PC-9 (cell line): ENCODE measurements around the gene HMGN2. TPM values are rescaled to one million over a fixed set of nuclear protein-coding genes. Genes with fewer than 3 reads are reported as not detected.

ENCODE experiments used
- BruUV-seq: library from RNA; stranded (reverse); fragments of 400-500 nt; replicated peaks from 2 replicates; lab custom pipeline; 2021; lab: Mats Ljungman, UMichigan
- CTCF ChIA-PET: fragments of 300-600 bp; sonication (Branson Sonifier 250); formaldehyde crosslinking; loops from one replicate; lab custom pipeline; 2022; ENCODE audit warnings: antibody characterized with exemption; lab: Charles Lee
- POLR2A ChIA-PET: fragments of 300-600 bp; sonication (Branson Sonifier 250); formaldehyde crosslinking; loops from one replicate; lab custom pipeline; 2022; ENCODE audit warnings: antibody characterized with exemption; ENCODE audit not compliant: unreplicated experiment; lab: Charles Lee
- DNase-seq, 2 experiments: peaks; one replicate each; pipeline versions ENCODE4 v3.0.0 to v3.0.0-alpha.2; 2015 to 2022; ENCODE audit warnings: mixed read lengths in 1 of 2
- H2AFZ ChIP-seq: fragments of 200-600 bp; sonication (generic); 2 replicates; pipeline ENCODE4 v1.8.1; 2017; ENCODE audit warnings: antibody characterized with exemption
- H3F3A ChIP-seq: fragments of 200-600 bp; sonication (generic); 2 replicates; pipeline ENCODE4 v1.8.1; 2017; ENCODE audit warnings: antibody characterized with exemption, mild to moderate bottlenecking, low read depth; ENCODE audit not compliant: insufficient read depth
- H3K27ac ChIP-seq: fragments of 200-600 bp; sonication (generic); 2 replicates; pipeline ENCODE4 v1.6.1; 2016; ENCODE audit warnings: mixed run types
- H3K27me3 ChIP-seq: fragments of 200-600 bp; sonication (generic); 2 replicates; pipeline ENCODE4 v1.6.1; 2016; ENCODE audit warnings: low read depth, mixed run types; ENCODE audit not compliant: insufficient read depth
- H3K36me3 ChIP-seq: fragments of 200-600 bp; sonication (generic); 2 replicates; pipeline ENCODE4 v1.6.1; 2016; ENCODE audit warnings: low read depth, mixed run types
- H3K4me1 ChIP-seq: fragments of 200-600 bp; sonication (generic); replicated peaks from 2 replicates; pipeline ENCODE4 v1.6.1; 2016; ENCODE audit warnings: mixed run types; ENCODE audit not compliant: insufficient read depth
- H3K4me2 ChIP-seq: fragments of 200-600 bp; sonication (generic); 2 replicates; pipeline ENCODE4 v1.6.1; 2017; ENCODE audit warnings: mixed run types
- H3K4me3 ChIP-seq: fragments of 200-600 bp; sonication (generic); 2 replicates; pipeline ENCODE4 v1.6.1; 2016; ENCODE audit warnings: mixed run types
- H3K79me2 ChIP-seq: fragments of 200-600 bp; sonication (generic); 2 replicates; pipeline ENCODE4 v1.6.1; 2017; ENCODE audit warnings: low read depth, mixed run types
- H3K9me2 ChIP-seq: fragments of 200-600 bp; sonication (generic); 2 replicates; pipeline ENCODE4 v1.8.1; 2017; ENCODE audit warnings: mild to moderate bottlenecking; ENCODE audit not compliant: insufficient read depth
- H3K9me3 ChIP-seq: fragments of 200-600 bp; sonication (generic); 2 replicates; pipeline ENCODE4 v1.8.1; 2016; ENCODE audit warnings: low read depth; ENCODE audit not compliant: insufficient read depth
- H4K20me1 ChIP-seq: fragments of 200-600 bp; sonication (generic); 2 replicates; pipeline ENCODE4 v1.8.1; 2017; ENCODE audit not compliant: insufficient read depth
- CTCF ChIP-seq: fragments of 200-600 bp; sonication (generic); conservative IDR thresholded peaks from 2 replicates; pipeline ENCODE4 v1.6.1; 2017; ENCODE audit warnings: mixed run types, antibody characterized with exemption, mild to moderate bottlenecking, moderate library complexity
- EZH2 ChIP-seq: fragments of 200-600 bp; sonication (generic); IDR thresholded peaks from 2 replicates; pipeline ENCODE4 v1.8.0; 2017; ENCODE audit warnings: antibody characterized with exemption, low read depth
- intact Hi-C: fragments of 100-400 bp; cut with micrococcal nuclease; formaldehyde crosslinking; loops from one replicate; pipeline ENCODE4 v1.10.0; 2022; ENCODE audit not compliant: unreplicated experiment
- total RNA-seq: library from RNA; stranded (reverse); gene quantifications from 2 replicates; pipeline ENCODE4 v1.2.3, GENCODE V29; 2021

HMGN2 gene
- total RNA-seq, 1 experiment from 2014 or later = 629 TPM

- no peaks in the 10 kb centered on the region for H3K4me1 ChIP-seq
- no peaks in the 10 kb centered on the region for H3K9me2 ChIP-seq
- H3K9me3 ChIP-seq = no peaks in the 10 kb centered on the region
- peaks cover 3% of the 10 kb centered on the region; the same call in 1 of the 2 replicates for H3F3A ChIP-seq
- H3K27me3 ChIP-seq = no peaks in the 10 kb centered on the region
- DNase-seq = peak; percentile 25 to 60
- no peak overlapping the region for H2AFZ ChIP-seq
- no peak overlapping the region for H3K4me2 ChIP-seq
- H3K36me3 ChIP-seq = no peaks in the 10 kb centered on the region
- no peaks in the 10 kb centered on the region for H4K20me1 ChIP-seq
- intact Hi-C loops = no loop called here
- TF ChIP-seq EZH2 (no peak), CTCF (no peak)
- ChIA-PET CTCF (interaction anchor here (0.6 to 0.7 kb wide), 2 partner anchors 65 to 135 kb away, joined by 4 to 5 read pairs; no protein-coding TSS in a partner anchor), POLR2A (no interaction called here)
- no peaks in the 10 kb centered on the region for H3K79me2 ChIP-seq
- H3K27ac ChIP-seq = no peak overlapping the region
- BruUV-seq = no TSS peak
- no peak overlapping the region for H3K4me3 ChIP-seq
Measured at GRCh38 chr1:26524181-26524580, 51.9 kb downstream of the HMGN2 start.

Other genes starting within 250 kb of the HMGN2 start
- gene CEP85, start 238.2 kb upstream of the HMGN2 start, total RNA-seq = 34.0 and 42.5 TPM in 2 replicates
- gene SH3BGRL3, start 192.4 kb upstream of the HMGN2 start, total RNA-seq = 168 and 206 TPM in 2 replicates
- gene UBXN11, start 165.8 kb upstream of the HMGN2 start, total RNA-seq = 57.2 and 59.9 TPM in 2 replicates
- gene CD52, start 154.5 kb upstream of the HMGN2 start, total RNA-seq = 1.2 TPM in 1 of 2 replicates, not detected in the other
- gene CRYBG2, start 118.3 kb upstream of the HMGN2 start, total RNA-seq = 21.7 and 24.6 TPM in 2 replicates
- gene ZNF683, start 99.7 kb upstream of the HMGN2 start, total RNA-seq = not detected in 2 replicates
- not detected in 2 replicates for gene LIN28A, start 61.6 kb upstream of the HMGN2 start, total RNA-seq
- 35.4 and 41.4 TPM in 2 replicates for gene DHDDS, start 40.1 kb upstream of the HMGN2 start, total RNA-seq
- 60.5 and 68.5 TPM in 2 replicates for gene RPS6KA1, start 57.3 kb downstream of the HMGN2 start, total RNA-seq
- gene ARID1A, start 223.6 kb downstream of the HMGN2 start, total RNA-seq = 44.8 and 60.5 TPM in 2 replicates